GM12878 (cell line): ENCODE results near the gene CALR. TPM values are rescaled to one million over a fixed set of nuclear protein-coding genes. Genes with fewer than 3 reads are reported as not detected.

Experiments used
- ATAC-seq: fragments of 200-7000 bp; cut with Tn5 transposase; 3 replicates; pipeline ENCODE4 v1.9.1; 2020; ENCODE audit warnings: mild to moderate bottlenecking, moderate library complexity
- BruUV-seq: library from RNA; stranded (reverse); fragments of 400-500 nt; replicated peaks from 2 replicates; lab custom pipeline; 2021; lab: Mats Ljungman, UMichigan
- CTCF ChIA-PET: fragments of 300-600 bp; sonication (Branson Sonifier 250); formaldehyde crosslinking; extraction: SDS; loops from one replicate; lab custom pipeline; 2021; ENCODE audit warnings: inconsistent platforms; lab: Yijun Ruan, JAX
- POLR2A ChIA-PET: fragments of 350-600 bp; formaldehyde crosslinking; extraction: SDS; loops from one replicate; lab custom pipeline; 2021; ENCODE audit warnings: inconsistent platforms; lab: Charles Lee
- RAD21 ChIA-PET: fragments of 300-600 bp; sonication (Branson Sonifier 250); formaldehyde crosslinking; loops from one replicate; lab custom pipeline; 2023; ENCODE audit warnings: antibody characterized with exemption; ENCODE audit not compliant: unreplicated experiment; lab: Charles Lee
- SMC1A ChIA-PET: fragments of 300-600 bp; sonication (Branson Sonifier 250); formaldehyde crosslinking; loops from one replicate; lab custom pipeline; 2023; ENCODE audit not compliant: unreplicated experiment, uncharacterized antibody; lab: Charles Lee
- DNase-seq: peaks from one replicate; pipeline ENCODE4 v3.0.0-alpha.2; 2011; ENCODE audit warnings: low read depth, low spot score
- FAIRE-seq: peaks from 3 replicates; lab custom pipeline; 2011; peaks lifted over from hg19 to GRCh38; lab: Jason Lieb, UNC
- H2AFZ ChIP-seq: 2 replicates; pipeline ENCODE4 v1.6.0; 2011; ENCODE audit warnings: low read depth, low read length, control low read depth; ENCODE audit not compliant: control insufficient read depth
- H3K27ac ChIP-seq: 2 replicates; pipeline ENCODE4 v1.5.1; 2011; ENCODE audit warnings: control low read depth; ENCODE audit not compliant: control insufficient read depth, insufficient read depth
- H3K27me3 ChIP-seq, 2 experiments: replicated peaks in 1 of 2; 2 replicates each; pipeline versions ENCODE4 v1.6.0 to v1.6.1; 2011; ENCODE audit warnings: low read length in 1 of 2; ENCODE audit not compliant: control insufficient read depth in 2 of 2, insufficient read depth in 2 of 2
- H3K36me3 ChIP-seq, 2 experiments: 2 replicates each; pipeline ENCODE4 v1.5.1; 2011; ENCODE audit warnings: low read length in 1 of 2; ENCODE audit not compliant: control insufficient read depth in 2 of 2, insufficient read depth in 2 of 2
- H3K4me1 ChIP-seq: 2 replicates; pipeline ENCODE4 v1.6.1; 2011; ENCODE audit warnings: mild to moderate bottlenecking, low read length, moderate library complexity, mixed read lengths; ENCODE audit not compliant: control insufficient read depth, insufficient read depth
- H3K4me2 ChIP-seq: 2 replicates; pipeline ENCODE4 v1.6.0; 2011; ENCODE audit warnings: control low read depth; ENCODE audit not compliant: control insufficient read depth, insufficient read depth
- H3K4me3 ChIP-seq: fragments of 200-600 bp; sonication (generic); 2 replicates; pipeline ENCODE4 v1.5.1; 2016
- H3K79me2 ChIP-seq: 2 replicates; pipeline ENCODE4 v1.6.0; 2011; ENCODE audit warnings: low read length; ENCODE audit not compliant: control insufficient read depth, insufficient read depth
- H3K9ac ChIP-seq: 2 replicates; pipeline ENCODE4 v1.8.0; 2011; ENCODE audit warnings: low read length, control low read depth, mixed read lengths; ENCODE audit not compliant: control insufficient read depth, insufficient read depth
- H3K9me3 ChIP-seq: replicated peaks from 3 replicates; pipeline ENCODE4 v1.5.1; 2011; ENCODE audit warnings: mild to moderate bottlenecking, low read length; ENCODE audit not compliant: control insufficient read depth, insufficient read depth
- H4K20me1 ChIP-seq: 2 replicates; pipeline ENCODE4 v1.6.0; 2011; ENCODE audit not compliant: control insufficient read depth, insufficient read depth
- MEF2B ChIP-seq: fragments of 450-650 bp; IDR thresholded peaks from 2 replicates; pipeline ENCODE4 v1.6.1; 2018; ENCODE audit warnings: mild to moderate bottlenecking, moderate library complexity; ENCODE audit not compliant: partially characterized antibody, poor library complexity, severe bottlenecking
- PKNOX1 ChIP-seq: fragments of 450-650 bp; IDR thresholded peaks from 2 replicates; pipeline ENCODE4 v1.6.1; 2016; ENCODE audit warnings: mild to moderate bottlenecking
- RAD21 ChIP-seq: IDR thresholded peaks from 2 replicates; pipeline ENCODE4 v1.6.1; 2011; ENCODE audit warnings: mild to moderate bottlenecking, low read depth, low read length, moderate library complexity; ENCODE audit not compliant: insufficient read depth
- WRNIP1 ChIP-seq: IDR thresholded peaks from 2 replicates; pipeline ENCODE4 v1.6.1; 2011; ENCODE audit warnings: low read depth, low read length, improper control_type of control experiment, borderline replicate concordance
- ZBTB40 ChIP-seq: fragments of 450-650 bp; IDR thresholded peaks from 2 replicates; pipeline ENCODE4 v1.6.1; 2016; ENCODE audit warnings: mild to moderate bottlenecking, moderate library complexity, borderline replicate concordance
- WGBS: methylation state at CpG from one replicate; pipeline ENCODE4 v1.1.6; 2016; ENCODE audit warnings: low lambda C conversion rate; ENCODE audit not compliant: insufficient replicate concordance, insufficient coverage; ENCODE audit errors: missing lambda C conversion rate; 5-methylcytosine and 5-hydroxymethylcytosine counted together
- in situ Hi-C: fragments of 300-500 bp; cut with MboI; formaldehyde crosslinking; loops from 9 replicates; pipeline ENCODE4 v1.14.3; 2018; ENCODE audit warnings: mixed read lengths
- intact Hi-C: fragments of 100-400 bp; cut with micrococcal nuclease; formaldehyde crosslinking; loops from one replicate; pipeline ENCODE4 v1.14.2; 2022; ENCODE audit not compliant: unreplicated experiment
- polyA plus RNA-seq, 11 experiments: library from polyadenylated mRNA; depleted of rRNA in 4 of 11; unstranded in 6 of 11; stranded (reverse) in 5 of 11; fragments of >200 nt; fragmentation: Nextera tagmentation in 4 of 11; fragmentation: Illumina TruSeq in 1 of 11; extraction: Ambion mirVana in 4 of 11; extraction: Trizol in 1 of 11; gene quantifications; 1 replicate in 1 of 11; 2 replicates in 10 of 11; pipeline versions ENCODE4 v1.2.1 to v1.2.3, GENCODE V29; 2011 to 2016; ENCODE audit warnings: inconsistent platforms in 2 of 11, missing spikeins in 2 of 11, low read depth in 1 of 11
- total RNA-seq, 4 experiments: library from RNA; depleted of rRNA in 3 of 4; stranded (reverse); fragments of >200 nt in 3 of 4; fragmentation: Illumina TruSeq in 1 of 4; extraction: Trizol in 1 of 4; gene quantifications; 2 replicates each; pipeline versions ENCODE4 v1.2.1 to v1.2.3, GENCODE V29; 2013 to 2021

The CALR gene
- total and polyA plus RNA-seq, 10 of the 15 experiments (the other 5 are each of a cell fraction or from before 2014, with no cell fraction given) = 202 to 1,451 (median 749) TPM

- TF ChIP-seq ZBTB40 (no peak), RAD21 (peak; percentile 68)
Observed at GRCh38 chr19:12965017-12965811, 26.8 kb downstream of the CALR start (continued).

- in situ Hi-C loops = no loop called here
- TF ChIP-seq PKNOX1 (peak; percentile 6; the same call in 1 of the 2 replicates), MEF2B (no peak), WRNIP1 (no peak), RAD21 (no peak)
- no peak for DNase-seq
- CTCF ChIA-PET = interaction anchor here (0.6 to 7.0 kb wide), 66 partner anchors 11 to 312 kb away, joined by 3 to 182 read pairs (median 6); partner anchors contain the start of genes DNASE2, FARSA, GADD45GIP1 and GCDH
- RAD21 ChIA-PET = interaction anchor here (0.7 to 2.9 kb wide), 31 partner anchors 9 to 295 kb away, joined by 3 to 31 read pairs (median 5); partner anchors contain the start of genes CALR, DNASE2, FARSA and GCDH
- ATAC-seq = no peak
- intact Hi-C loops = loop anchor here (1.0 kb wide), 1 partner anchor 80 kb away; no protein-coding TSS in a partner anchor
- Histone ChIP-seq H3K27ac (0 out of 2 replicates have a peak overlapping the region, but pooled peaks have one; percentile 2), H3K9ac (peak overlapping the region; percentile 55; the same call in 1 of the 2 replicates), H3K4me2 (peak overlapping the region; percentile 100), H3K4me1 (0 out of 2 replicates have a peak, but pooled peaks cover 3% of the 10 kb centered on the region), H3K4me3 (peak overlapping the region; percentile 64; the same call in 1 of the 2 replicates), H3K27me3 (no peaks in the 10 kb centered on the region), H2AFZ (peak overlapping the region; percentile 95), H3K79me2 (no peaks in the 10 kb centered on the region), H3K36me3 (no peaks in the 10 kb centered on the region), H4K20me1 (no peaks in the 10 kb centered on the region), H3K9me3 (no peaks in the 10 kb centered on the region)
- POLR2A ChIA-PET = interaction anchor here (0.6 to 2.6 kb wide), 6 partner anchors 28 to 86 kb away, joined by 3 to 11 read pairs (median 4); partner anchors contain the start of genes DNASE2 and GCDH
- BruUV-seq = no TSS peak
- WGBS = 44% methylated on average over 8 of the region's 8 CpGs
- no peak for FAIRE-seq
- SMC1A ChIA-PET = interaction anchor here (0.7 to 2.0 kb wide), 21 partner anchors 8 to 187 kb away, joined by 3 to 29 read pairs (median 5); partner anchors contain the start of genes DNASE2, GADD45GIP1, GCDH and KLF1
Observed at GRCh38 chr19:12965812-12966135, 27.4 kb downstream of the CALR start.
